Ishikawa (cell line): Measurements from ENCODE around the gene DNAH17.

Experiments
- CEBPB ChIP-seq: IDR thresholded peaks from 2 replicates; pipeline ENCODE4 v1.6.1; 2012
- EP300 ChIP-seq: IDR thresholded peaks from 2 replicates; pipeline ENCODE4 v1.6.1; 2012; ENCODE audit warnings: borderline replicate concordance
- MAX ChIP-seq: IDR thresholded peaks from 2 replicates; pipeline ENCODE4 v1.6.1; 2012
- NFIC ChIP-seq: IDR thresholded peaks from 2 replicates; pipeline ENCODE4 v1.6.1; 2012
- RAD21 ChIP-seq: IDR thresholded peaks from 2 replicates; pipeline ENCODE4 v1.6.1; 2012; ENCODE audit warnings: low read depth
- TAF1 ChIP-seq: IDR thresholded peaks from 2 replicates; pipeline ENCODE4 v1.6.1; 2012; ENCODE audit warnings: low read depth, mild to moderate bottlenecking
- TF ChIP-seq, protein P1 (sequence below): IDR thresholded peaks from 2 replicates; pipeline ENCODE4 v1.6.1; 2012

GRCh38 chr17:78476149-78476548, 101.0 kb downstream of the DNAH17 start:
- TF ChIP-seq, protein P1, sequence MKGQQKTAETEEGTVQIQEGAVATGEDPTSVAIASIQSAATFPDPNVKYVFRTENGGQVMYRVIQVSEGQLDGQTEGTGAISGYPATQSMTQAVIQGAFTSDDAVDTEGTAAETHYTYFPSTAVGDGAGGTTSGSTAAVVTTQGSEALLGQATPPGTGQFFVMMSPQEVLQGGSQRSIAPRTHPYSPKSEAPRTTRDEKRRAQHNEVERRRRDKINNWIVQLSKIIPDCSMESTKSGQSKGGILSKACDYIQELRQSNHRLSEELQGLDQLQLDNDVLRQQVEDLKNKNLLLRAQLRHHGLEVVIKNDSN = no peak
- TF ChIP-seq EP300 (no peak), MAX (no peak), CEBPB (no peak), RAD21 (no peak), NFIC (no peak), TAF1 (no peak)
